GM10847 (cell line): ENCODE results near the gene RPS15.

Source experiments
- POLR2A ChIP-seq: IDR thresholded peaks from 2 replicates; pipeline ENCODE4 v1.6.1; 2011; ENCODE audit not compliant: insufficient read length; ENCODE audit errors: extremely low read depth

RPS15 gene

GRCh38 chr19:1411255-1412191, 26.7 kb upstream of the RPS15 start:
- TF ChIP-seq POLR2A: no peak

GRCh38 chr19:1412323-1412923, 25.8 kb upstream of the RPS15 start:
- TF ChIP-seq POLR2A: no peak

- no peak for TF ChIP-seq POLR2A
These were observed 25.0 kb upstream of the RPS15 start for GRCh38 chr19:1412995-1413800.

- TF ChIP-seq POLR2A: no peak
These were observed 22.0 kb upstream of the RPS15 start for GRCh38 chr19:1416014-1416841.

- TF ChIP-seq POLR2A: no peak
These were observed 21.1 kb upstream of the RPS15 start for GRCh38 chr19:1417145-1417544.

GRCh38 chr19:1417681-1418495, 20.3 kb upstream of the RPS15 start:
- no peak for TF ChIP-seq POLR2A

GRCh38 chr19:1418496-1418775, 19.8 kb upstream of the RPS15 start:
- TF ChIP-seq POLR2A: no peak

- no peak for TF ChIP-seq POLR2A
These were observed 19.1 kb upstream of the RPS15 start for GRCh38 chr19:1418951-1419738.

GRCh38 chr19:1420590-1420989, 17.6 kb upstream of the RPS15 start:
- no peak for TF ChIP-seq POLR2A

- TF ChIP-seq POLR2A: no peak
These were observed 16.8 kb upstream of the RPS15 start for GRCh38 chr19:1421218-1421957.

- TF ChIP-seq POLR2A: no peak
These were observed 16.3 kb upstream of the RPS15 start for GRCh38 chr19:1421958-1422305.

GRCh38 chr19:1422360-1422759, 15.8 kb upstream of the RPS15 start:
- TF ChIP-seq POLR2A: no peak

GRCh38 chr19:1422943-1423342, 15.3 kb upstream of the RPS15 start:
- no peak for TF ChIP-seq POLR2A
